ENCODE measurements around the gene TADA2B. TPM values are rescaled to one million over a fixed set of nuclear protein-coding genes. Genes with fewer than 3 reads are reported as not detected.
A peak's percentile ranks its signal among the peaks of the same experiment; 100 is the strongest.

TADA2B gene
- total RNA-seq, 6 donors from 2014 or later = 20.8 to 29.0 (median 26.2) TPM

DNA sequence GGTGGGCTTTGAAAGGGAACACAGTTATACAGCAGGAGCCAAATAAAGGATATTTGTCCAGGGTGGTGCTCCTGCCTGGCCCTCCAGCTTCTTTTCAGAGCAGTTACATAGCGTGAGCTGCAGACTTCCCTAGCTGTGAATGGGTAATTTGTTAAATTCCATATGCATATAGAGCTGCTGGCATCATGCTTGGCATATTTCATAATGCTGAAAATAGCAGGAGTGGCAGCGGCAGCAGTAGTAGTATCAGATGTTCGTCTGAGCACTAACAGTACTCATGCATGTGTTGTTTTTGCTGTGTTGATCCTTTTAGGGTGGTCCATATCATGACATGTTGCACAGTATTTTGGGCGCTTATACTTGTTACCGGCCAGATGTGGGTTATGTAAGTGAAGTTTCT lies 33.6 kb upstream of the TADA2B start:
- peaks cover 5 to 90% (median 55%) of the 10 kb centered on the region in 4 donors for H3K36me3 ChIP-seq
- WGBS, 2 donors = 88 to 97% methylated on average over 5 of the region's 5 CpGs

DNA sequence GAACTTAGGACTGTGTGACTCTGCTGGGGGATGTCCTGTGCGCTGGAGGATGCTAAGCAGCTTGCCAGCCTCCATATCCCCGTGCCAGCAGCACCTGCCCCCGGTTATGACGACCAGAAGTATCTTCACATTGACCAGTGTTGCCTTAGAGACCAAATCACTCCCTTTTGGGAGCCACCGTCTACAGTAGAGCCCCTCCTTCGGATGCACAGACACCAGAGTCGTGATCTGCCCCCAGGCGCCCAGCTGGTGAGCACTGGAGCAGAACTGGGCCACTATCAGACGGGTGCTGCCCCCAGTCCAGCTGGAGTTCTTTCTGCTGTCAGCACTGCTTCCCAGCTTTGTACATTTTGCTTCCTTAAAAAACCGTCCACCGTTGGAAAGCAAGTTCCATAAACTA lies 30.0 kb upstream of the TADA2B start:
- Histone ChIP-seq H3K27ac (no peak overlapping the region), H3K4me3 (no peak overlapping the region), H3K27me3 (no peaks in the 10 kb centered on the region), H3K4me1 (no peaks in the 10 kb centered on the region), H3K36me3 (peaks cover 10 to 90% (median 66%) of the 10 kb centered on the region in 4 donors), H3K9me3 (no peaks in the 10 kb centered on the region)
- TF ChIP-seq EP300 (IDR thresholded peaks at IDR 0.05) (no peak), POLR2AphosphoS5 (IDR thresholded peaks at IDR 0.05) (no peak), POLR2A (IDR thresholded peaks at IDR 0.05) (no peak)
- TF ChIP-seq, protein P1, sequence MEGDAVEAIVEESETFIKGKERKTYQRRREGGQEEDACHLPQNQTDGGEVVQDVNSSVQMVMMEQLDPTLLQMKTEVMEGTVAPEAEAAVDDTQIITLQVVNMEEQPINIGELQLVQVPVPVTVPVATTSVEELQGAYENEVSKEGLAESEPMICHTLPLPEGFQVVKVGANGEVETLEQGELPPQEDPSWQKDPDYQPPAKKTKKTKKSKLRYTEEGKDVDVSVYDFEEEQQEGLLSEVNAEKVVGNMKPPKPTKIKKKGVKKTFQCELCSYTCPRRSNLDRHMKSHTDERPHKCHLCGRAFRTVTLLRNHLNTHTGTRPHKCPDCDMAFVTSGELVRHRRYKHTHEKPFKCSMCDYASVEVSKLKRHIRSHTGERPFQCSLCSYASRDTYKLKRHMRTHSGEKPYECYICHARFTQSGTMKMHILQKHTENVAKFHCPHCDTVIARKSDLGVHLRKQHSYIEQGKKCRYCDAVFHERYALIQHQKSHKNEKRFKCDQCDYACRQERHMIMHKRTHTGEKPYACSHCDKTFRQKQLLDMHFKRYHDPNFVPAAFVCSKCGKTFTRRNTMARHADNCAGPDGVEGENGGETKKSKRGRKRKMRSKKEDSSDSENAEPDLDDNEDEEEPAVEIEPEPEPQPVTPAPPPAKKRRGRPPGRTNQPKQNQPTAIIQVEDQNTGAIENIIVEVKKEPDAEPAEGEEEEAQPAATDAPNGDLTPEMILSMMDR (IDR thresholded peaks at IDR 0.05) = no peak
- ATAC-seq (ENCODE audit: low FRiP score in 2 of 2) (no peak), DNase-seq (no peak)
- 92 to 97% methylated on average over 11 of the region's 11 CpGs for WGBS, 2 donors

More for the DNA sequence above, 33.6 kb upstream of the TADA2B start:
- Histone ChIP-seq H3K27me3 (no peaks in the 10 kb centered on the region), H3K9me3 (no peaks in the 10 kb centered on the region), H3K4me1 (no peaks in the 10 kb centered on the region), H3K27ac (no peak overlapping the region), H3K4me3 (no peak overlapping the region)
- TF ChIP-seq EP300 (IDR thresholded peaks at IDR 0.05) (no peak), POLR2A (IDR thresholded peaks at IDR 0.05) (no peak), POLR2AphosphoS5 (IDR thresholded peaks at IDR 0.05) (no peak)
- TF ChIP-seq, protein P1 (IDR thresholded peaks at IDR 0.05) = no peak
- ATAC-seq (ENCODE audit: low FRiP score in 2 of 2) (no peak), DNase-seq (no peak)

DNA sequence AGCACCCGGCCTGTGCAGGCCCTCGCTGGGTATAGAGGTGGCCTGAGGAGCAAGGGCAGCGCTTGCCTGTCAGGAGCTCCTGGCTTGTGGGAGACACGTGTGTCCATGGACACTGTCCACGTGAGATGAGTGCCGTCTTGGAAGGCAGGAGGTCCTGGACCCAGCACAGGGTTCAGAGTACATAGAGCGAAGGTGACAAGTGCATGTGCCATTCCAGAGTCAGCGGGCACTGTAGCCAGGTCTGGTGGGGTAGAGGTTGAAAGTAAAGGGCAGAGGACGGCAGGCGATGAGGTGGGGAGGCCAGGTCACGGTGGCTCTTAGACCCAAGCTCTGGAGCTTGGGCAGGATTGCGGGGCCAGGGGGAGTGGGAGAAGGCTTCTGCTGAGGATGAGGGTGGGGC lies 28.4 kb upstream of the TADA2B start:
- no peak overlapping the region for H3K4me3 ChIP-seq

DNA sequence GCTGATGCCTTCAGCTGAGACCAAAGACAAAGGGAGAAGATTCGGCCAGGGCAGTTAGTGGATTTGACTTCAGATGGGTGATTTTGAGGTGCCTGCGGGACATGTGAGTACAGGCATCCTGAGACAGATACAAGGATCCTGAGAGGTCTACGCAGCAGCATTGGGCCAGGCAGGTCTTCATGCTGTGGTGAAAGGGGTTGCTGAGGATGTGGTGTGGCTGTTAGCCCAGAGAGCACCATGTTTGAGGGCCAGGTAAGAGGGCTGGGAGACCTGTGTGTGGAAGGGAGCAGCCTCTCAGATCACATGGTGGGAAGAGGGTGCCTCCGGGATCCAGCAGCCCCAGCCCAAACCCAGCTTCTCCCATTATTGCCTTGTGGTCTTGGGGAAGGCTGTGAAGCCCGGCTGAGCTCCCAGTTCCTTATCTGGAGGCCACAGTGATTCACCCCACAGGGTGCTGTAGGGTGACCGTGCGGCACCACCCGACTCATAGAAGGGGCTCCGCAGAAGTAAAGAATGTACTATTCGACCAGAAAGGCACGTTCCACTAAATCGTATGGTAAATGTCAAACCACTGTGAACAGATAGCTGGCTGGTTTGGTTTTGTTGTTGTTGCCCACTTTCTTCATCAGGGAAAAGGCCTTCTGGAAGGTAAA lies 27.7 kb upstream of the TADA2B start:
- H3K36me3 ChIP-seq = peaks cover 10 to 90% (median 55%) of the 10 kb centered on the region in 4 donors

More for the DNA sequence above, 28.4 kb upstream of the TADA2B start:
- H3K9me3 ChIP-seq = no peaks in the 10 kb centered on the region
- H3K4me1 ChIP-seq = no peaks in the 10 kb centered on the region
- peaks cover 10 to 93% (median 58%) of the 10 kb centered on the region in 4 donors for H3K36me3 ChIP-seq
- 97 to 98% methylated on average over 12 of the region's 12 CpGs for WGBS, 2 donors
- ATAC-seq (ENCODE audit: low FRiP score in 2 of 2) (no peak), DNase-seq (no peak)
- TF ChIP-seq, protein P1 (IDR thresholded peaks at IDR 0.05) = no peak
- TF ChIP-seq POLR2A (IDR thresholded peaks at IDR 0.05) = no peak
- no peak for TF ChIP-seq EP300 (IDR thresholded peaks at IDR 0.05)
- no peak for TF ChIP-seq POLR2AphosphoS5 (IDR thresholded peaks at IDR 0.05)
- H3K27me3 ChIP-seq = no peaks in the 10 kb centered on the region
- no peak overlapping the region for H3K27ac ChIP-seq

More for the DNA sequence above, 27.7 kb upstream of the TADA2B start:
- Histone ChIP-seq H3K4me1 (no peaks in the 10 kb centered on the region), H3K9me3 (no peaks in the 10 kb centered on the region), H3K27me3 (no peaks in the 10 kb centered on the region), H3K27ac (no peak overlapping the region), H3K4me3 (no peak overlapping the region)
- peak in 1 of 2 donors; percentile 21 for ATAC-seq (ENCODE audit: low FRiP score in 2 of 2)
- DNase-seq = no peak
- TF ChIP-seq, protein P1 (IDR thresholded peaks at IDR 0.05) = no peak
- TF ChIP-seq EP300 (IDR thresholded peaks at IDR 0.05) (no peak), POLR2A (IDR thresholded peaks at IDR 0.05) (no peak), POLR2AphosphoS5 (IDR thresholded peaks at IDR 0.05) (no peak)
- WGBS, 2 donors = 84 to 95% methylated on average over 11 to 12 of the region's 12 CpGs

Measured in upper lobe of left lung (tissue), 6 donors.